Measurements from ENCODE around the gene PCNX2.

The PCNX2 gene

GRCh38 chr1:233240829-233241682 is 54.5 kb downstream of the PCNX2 start (continued):
- TF ChIP-seq ZBTB49 (tag by site-specific recombination; IDR thresholded peaks at IDR 0.05; ENCODE audit: low read depth) (no peak), ZNF26 (tag by site-specific recombination; IDR thresholded peaks at IDR 0.05) (no peak), EGR2 (tag by site-specific recombination; IDR thresholded peaks at IDR 0.05; ENCODE audit: low read depth) (no peak), ZNF658 (tag by site-specific recombination; IDR thresholded peaks at IDR 0.05) (no peak), ZNF302 (tag by site-specific recombination; IDR thresholded peaks at IDR 0.05; ENCODE audit: low read depth) (no peak), KLF8 (tag by site-specific recombination; IDR thresholded peaks at IDR 0.05) (no peak), ZNF223 (tag by site-specific recombination; IDR thresholded peaks at IDR 0.05) (no peak), ZNF138 (tag by site-specific recombination; IDR thresholded peaks at IDR 0.05; ENCODE audit: borderline replicate concordance) (no peak), REPIN1 (tag by site-specific recombination; IDR thresholded peaks at IDR 0.05; ENCODE audit: low read depth) (no peak), ZNF335 (tag by site-specific recombination; conservative IDR thresholded peaks at IDR 0.05) (peak; percentile 54), ZNF707 (tag by site-specific recombination; IDR thresholded peaks at IDR 0.05) (no peak), ZNF2 (tag by site-specific recombination; IDR thresholded peaks at IDR 0.05) (peak; percentile 70; the same call in 1 of the 2 replicates), ZNF561 (tag by site-specific recombination; IDR thresholded peaks at IDR 0.05; ENCODE audit: borderline replicate concordance) (peak; percentile 26; the same call in 1 of the 2 replicates), ZNF366 (tag by site-specific recombination; conservative IDR thresholded peaks at IDR 0.05) (no peak), ZNF560 (tag by site-specific recombination; IDR thresholded peaks at IDR 0.05; ENCODE audit: borderline replicate concordance) (no peak), ZBTB11 (tag by site-specific recombination; conservative IDR thresholded peaks at IDR 0.05; ENCODE audit: low read depth) (peak; percentile 42; the same call in 1 of the 2 replicates), OVOL3 (tag by site-specific recombination; IDR thresholded peaks at IDR 0.05) (no peak), ZNF48 (tag by site-specific recombination; IDR thresholded peaks at IDR 0.05) (no peak), ZNF580 (tag by site-specific recombination; IDR thresholded peaks at IDR 0.05) (no peak), ZNF391 (tag by site-specific recombination; IDR thresholded peaks at IDR 0.05; ENCODE audit: borderline replicate concordance, low read depth) (no peak; the same call in 1 of the 2 replicates), KLF17 (tag by site-specific recombination; IDR thresholded peaks at IDR 0.05) (no peak), ZNF660 (tag by site-specific recombination; IDR thresholded peaks at IDR 0.05) (peak; percentile 62; the same call in 1 of the 2 replicates), ZNF621 (tag by site-specific recombination; IDR thresholded peaks at IDR 0.05) (no peak)
